ENCODE data around the gene PTPRN2.
"Not testable (repeated sequence)": the region's sequence is repeated elsewhere in the genome, so short reads cannot be mapped to it uniquely, and the experiment has no call there.

The PTPRN2 gene

GRCh38 chr7:157984423-157985163 lies 603.0 kb downstream of the PTPRN2 start:
- in situ Hi-C loops (cut with MboI; ENCODE audit: low pct_unique_long_range_greater_than_20kb, low sequenced_read_pairs, unreplicated experiment) = no loop called here
- no peak for TF ChIP-seq CTCF (IDR thresholded peaks at IDR 0.05; ENCODE audit: extremely low read depth, insufficient read depth, missing control alignments)
- DNase-seq (ENCODE audit: low spot score) = no peak

GRCh38 chr7:157983502-157984422 lies 603.9 kb downstream of the PTPRN2 start:
- in situ Hi-C loops (cut with MboI; ENCODE audit: low pct_unique_long_range_greater_than_20kb, low sequenced_read_pairs, unreplicated experiment) = no loop called here
- no peak for DNase-seq (ENCODE audit: low spot score)
- TF ChIP-seq CTCF (IDR thresholded peaks at IDR 0.05; ENCODE audit: extremely low read depth, insufficient read depth, missing control alignments) = no peak

GRCh38 chr7:157981778-157982177 lies 605.8 kb downstream of the PTPRN2 start:
- no peak for TF ChIP-seq CTCF (IDR thresholded peaks at IDR 0.05; ENCODE audit: extremely low read depth, insufficient read depth, missing control alignments)
- in situ Hi-C loops (cut with MboI; ENCODE audit: low pct_unique_long_range_greater_than_20kb, low sequenced_read_pairs, unreplicated experiment) = no loop called here
- DNase-seq (ENCODE audit: low spot score) = no peak

- no peak for TF ChIP-seq CTCF (IDR thresholded peaks at IDR 0.05; ENCODE audit: extremely low read depth, insufficient read depth, missing control alignments)
- DNase-seq (ENCODE audit: low spot score) = no peak
- in situ Hi-C loops (cut with MboI; ENCODE audit: low pct_unique_long_range_greater_than_20kb, low sequenced_read_pairs, unreplicated experiment) = no loop called here
These were observed 606.8 kb downstream of the PTPRN2 start for GRCh38 chr7:157980774-157981173.

- DNase-seq (ENCODE audit: low spot score); in situ Hi-C loops (cut with MboI; ENCODE audit: low pct_unique_long_range_greater_than_20kb, low sequenced_read_pairs, unreplicated experiment): not testable (repeated sequence)
These were observed 607.3 kb downstream of the PTPRN2 start for GRCh38 chr7:157980341-157980731.

- no peak for DNase-seq (ENCODE audit: low spot score)
- no peak for TF ChIP-seq CTCF (IDR thresholded peaks at IDR 0.05; ENCODE audit: extremely low read depth, insufficient read depth, missing control alignments)
- in situ Hi-C loops (cut with MboI; ENCODE audit: low pct_unique_long_range_greater_than_20kb, low sequenced_read_pairs, unreplicated experiment) = no loop called here
These were observed 607.8 kb downstream of the PTPRN2 start for GRCh38 chr7:157979636-157980340.
